Measurements from ENCODE around the gene KDM1B.

Gene KDM1B

GRCh38 chr6:18204691-18205090 lies 49.5 kb downstream of the KDM1B start:
- Histone ChIP-seq H3K4me3 (ENCODE audit: low read depth, low read length, poor library complexity, severe bottlenecking) (no peak overlapping the region), H3K27ac (ENCODE audit: low read depth, low read length, poor library complexity, severe bottlenecking) (no peak overlapping the region), H3K9me3 (ENCODE audit: low read length) (no peaks in the 10 kb centered on the region), H3K79me2 (ENCODE audit: insufficient read depth, low read length) (no peaks in the 10 kb centered on the region), H3K9ac (ENCODE audit: low read length) (no peak overlapping the region), H3K27me3 (ENCODE audit: insufficient read depth, low read length) (no peaks in the 10 kb centered on the region), H3K9me2 (ENCODE audit: low read depth, low read length) (no peaks in the 10 kb centered on the region), H3K36me3 (ENCODE audit: insufficient read depth, low read length) (peaks cover 21% of the 10 kb centered on the region; the same call in 1 of the 2 replicates), H4K20me1 (ENCODE audit: insufficient read depth, low read length) (no peaks in the 10 kb centered on the region), H3F3A (ENCODE audit: insufficient read depth, low read length) (no peaks in the 10 kb centered on the region), H3K4me2 (ENCODE audit: low read length) (no peak overlapping the region), H3K4me1 (ENCODE audit: insufficient read depth, low read length, severe bottlenecking) (no peaks in the 10 kb centered on the region), H2AFZ (ENCODE audit: low read length) (no peak overlapping the region)
- TF ChIP-seq EZH2 (IDR thresholded peaks at IDR 0.05; ENCODE audit: borderline replicate concordance, low read length) (no peak), CTCF (IDR thresholded peaks at IDR 0.05; ENCODE audit: low read length) (no peak)

- Histone ChIP-seq H3K9ac (ENCODE audit: low read length) (no peak overlapping the region), H3K4me3 (ENCODE audit: low read depth, low read length, poor library complexity, severe bottlenecking) (no peak overlapping the region), H3K27ac (ENCODE audit: low read depth, low read length, poor library complexity, severe bottlenecking) (no peak overlapping the region), H3K4me1 (ENCODE audit: insufficient read depth, low read length, severe bottlenecking) (peaks cover 7% of the 10 kb centered on the region), H2AFZ (ENCODE audit: low read length) (no peak overlapping the region), H4K20me1 (ENCODE audit: insufficient read depth, low read length) (no peaks in the 10 kb centered on the region), H3K9me2 (ENCODE audit: low read depth, low read length) (no peaks in the 10 kb centered on the region), H3K79me2 (ENCODE audit: insufficient read depth, low read length) (no peaks in the 10 kb centered on the region), H3K9me3 (ENCODE audit: low read length) (no peaks in the 10 kb centered on the region), H3K36me3 (ENCODE audit: insufficient read depth, low read length) (peaks cover 9% of the 10 kb centered on the region; the same call in 1 of the 2 replicates), H3K27me3 (ENCODE audit: insufficient read depth, low read length) (no peaks in the 10 kb centered on the region), H3K4me2 (ENCODE audit: low read length) (no peak overlapping the region), H3F3A (ENCODE audit: insufficient read depth, low read length) (no peaks in the 10 kb centered on the region)
- no peak for TF ChIP-seq CTCF (IDR thresholded peaks at IDR 0.05; ENCODE audit: low read length)
- TF ChIP-seq EZH2 (IDR thresholded peaks at IDR 0.05; ENCODE audit: borderline replicate concordance, low read length), result no peak
Measured at GRCh38 chr6:18206591-18206990, 51.4 kb downstream of the KDM1B start.

GRCh38 chr6:18207438-18207837 lies 52.2 kb downstream of the KDM1B start:
- Histone ChIP-seq H3K9ac (ENCODE audit: low read length) (no peak overlapping the region), H3K9me2 (ENCODE audit: low read depth, low read length) (no peaks in the 10 kb centered on the region), H3K9me3 (ENCODE audit: low read length) (no peaks in the 10 kb centered on the region), H3F3A (ENCODE audit: insufficient read depth, low read length) (no peaks in the 10 kb centered on the region), H3K4me1 (ENCODE audit: insufficient read depth, low read length, severe bottlenecking) (peaks cover 9% of the 10 kb centered on the region), H2AFZ (ENCODE audit: low read length) (no peak overlapping the region), H3K27me3 (ENCODE audit: insufficient read depth, low read length) (no peaks in the 10 kb centered on the region), H3K4me2 (ENCODE audit: low read length) (no peak overlapping the region), H3K36me3 (ENCODE audit: insufficient read depth, low read length) (peaks cover 8% of the 10 kb centered on the region; the same call in 1 of the 2 replicates), H3K27ac (ENCODE audit: low read depth, low read length, poor library complexity, severe bottlenecking) (no peak overlapping the region), H3K79me2 (ENCODE audit: insufficient read depth, low read length) (no peaks in the 10 kb centered on the region), H4K20me1 (ENCODE audit: insufficient read depth, low read length) (no peaks in the 10 kb centered on the region), H3K4me3 (ENCODE audit: low read depth, low read length, poor library complexity, severe bottlenecking) (no peak overlapping the region)
- no peak for TF ChIP-seq CTCF (IDR thresholded peaks at IDR 0.05; ENCODE audit: low read length)
- no peak for TF ChIP-seq EZH2 (IDR thresholded peaks at IDR 0.05; ENCODE audit: borderline replicate concordance, low read length)
